ENCODE measurements around the gene TRPC4. TPM values are rescaled to one million over a fixed set of nuclear protein-coding genes. Genes with fewer than 3 reads are reported as not detected.

Gene TRPC4
- total RNA-seq, 1 experiment from 2014 or later, result 0.10 TPM

DNA sequence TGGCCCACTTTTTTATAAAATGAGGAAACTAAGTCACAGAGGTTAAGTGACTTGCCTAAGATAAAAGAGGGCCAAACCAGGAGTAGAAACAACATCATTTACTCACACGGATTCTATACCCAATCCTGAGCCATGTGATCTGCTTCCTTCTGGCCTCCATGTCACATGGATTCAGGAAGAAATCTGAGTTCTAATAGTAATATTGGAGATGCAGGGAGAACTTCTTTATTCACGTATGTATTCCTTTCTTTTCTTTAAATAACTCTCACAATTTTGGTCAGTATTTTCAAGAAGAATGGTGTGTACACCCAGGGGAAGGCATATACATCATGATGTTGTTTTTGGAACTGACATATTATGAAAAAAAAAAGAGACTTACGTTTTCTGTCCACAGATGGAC, 272.8 kb downstream of the TRPC4 start:
- ATAC-seq, result no peak
- POLR2A ChIA-PET, result no interaction called here

GRCh38 chr13:37595162-37595561, 274.4 kb downstream of the TRPC4 start:
- Histone ChIP-seq H3K36me3 (ENCODE audit: control insufficient read depth, insufficient read depth, low read length) (no peaks in the 10 kb centered on the region), H3K27ac (ENCODE audit: low read length) (no peak overlapping the region), H3K4me3 (ENCODE audit: low read depth in 2 of 2, low read length in 2 of 2) (no peak overlapping the region), H3K27me3 (ENCODE audit: control insufficient read depth, insufficient read depth, low read length) (no peaks in the 10 kb centered on the region), H3K9me3 (ENCODE audit: control insufficient read depth, insufficient read depth, low read depth, low read length) (no peaks in the 10 kb centered on the region), H3K4me1 (ENCODE audit: control insufficient read depth, insufficient read depth, low read length) (no peaks in the 10 kb centered on the region)
- ATAC-seq, result no peak
- no peak for DNase-seq (ENCODE audit: low read depth, low spot score)
- CTCF ChIA-PET, result no interaction called here
- POLR2A ChIA-PET, result no interaction called here
- no peak for TF ChIP-seq TCF7L2 (IDR thresholded peaks at IDR 0.05; ENCODE audit: low read depth, low read length)
- TF ChIP-seq SIN3A (IDR thresholded peaks at IDR 0.05; ENCODE audit: borderline replicate concordance, insufficient read depth, low read depth, low read length), result no peak
- TF ChIP-seq POLR2AphosphoS5 (IDR thresholded peaks at IDR 0.05; ENCODE audit: low read depth, low read length), result no peak
- no peak for TF ChIP-seq CTCF (IDR thresholded peaks at IDR 0.05)
- no peak for TF ChIP-seq REST (IDR thresholded peaks at IDR 0.05; ENCODE audit: insufficient read depth in 1 of 2, low read depth in 2 of 2, low read length in 1 of 2)
- in situ Hi-C loops (cut with HindIII; ENCODE audit: low pct_unique_long_range_greater_than_20kb, low sequenced_read_pairs), result no loop called here
- intact Hi-C loops (cut with micrococcal nuclease; ENCODE audit: unreplicated experiment), result no loop called here
- no TSS peak for BruUV-seq (replicated peaks)

More for the DNA sequence above, 272.8 kb downstream of the TRPC4 start:
- peak overlapping the region in 1 of 2 experiments; percentile 17; a peak in 1 of 4 replicates for H3K4me3 ChIP-seq (ENCODE audit: low read depth in 2 of 2, low read length in 2 of 2)
- intact Hi-C loops (cut with micrococcal nuclease; ENCODE audit: unreplicated experiment) (no loop called here), in situ Hi-C loops (cut with HindIII; ENCODE audit: low pct_unique_long_range_greater_than_20kb, low sequenced_read_pairs) (no loop called here)
- H3K27ac ChIP-seq (ENCODE audit: low read length), result no peak overlapping the region
- no peaks in the 10 kb centered on the region for H3K9me3 ChIP-seq (ENCODE audit: control insufficient read depth, insufficient read depth, low read depth, low read length)
- BruUV-seq (replicated peaks), result no TSS peak
- TF ChIP-seq REST (IDR thresholded peaks at IDR 0.05; ENCODE audit: insufficient read depth in 1 of 2, low read depth in 2 of 2, low read length in 1 of 2) (no peak), TCF7L2 (IDR thresholded peaks at IDR 0.05; ENCODE audit: low read depth, low read length) (no peak), SIN3A (IDR thresholded peaks at IDR 0.05; ENCODE audit: borderline replicate concordance, insufficient read depth, low read depth, low read length) (no peak), POLR2AphosphoS5 (IDR thresholded peaks at IDR 0.05; ENCODE audit: low read depth, low read length) (no peak), CTCF (IDR thresholded peaks at IDR 0.05) (no peak)
- DNase-seq (ENCODE audit: low read depth, low spot score), result no peak
- CTCF ChIA-PET, result no interaction called here
- no peaks in the 10 kb centered on the region for H3K27me3 ChIP-seq (ENCODE audit: control insufficient read depth, insufficient read depth, low read length)
- H3K36me3 ChIP-seq (ENCODE audit: control insufficient read depth, insufficient read depth, low read length), result no peaks in the 10 kb centered on the region
- H3K4me1 ChIP-seq (ENCODE audit: control insufficient read depth, insufficient read depth, low read length), result no peaks in the 10 kb centered on the region
